Measurements from ENCODE around the gene NELL2. TPM values are rescaled to one million over a fixed set of nuclear protein-coding genes. Genes with fewer than 3 reads are reported as not detected.
A peak's percentile ranks its signal among the peaks of the same experiment; 100 is the strongest.

NELL2 gene
- total RNA-seq, 1 experiment from 2014 or later, result 1.1 TPM

GRCh38 chr12:44869503-44869902 is 6.6 kb downstream of the NELL2 start:
- TF ChIP-seq CTCF (IDR thresholded peaks at IDR 0.05 in 2 of 3, conservative IDR thresholded peaks at IDR 0.05 in 1 of 3; ENCODE audit: borderline replicate concordance in 1 of 3, insufficient read depth in 1 of 3, low read depth in 2 of 3, low read length in 2 of 3) (no peak), TCF7L2 (IDR thresholded peaks at IDR 0.05; ENCODE audit: borderline replicate concordance, extremely low read depth, insufficient read depth, insufficient read length) (peak; percentile 12), EZH2phosphoT487 (IDR thresholded peaks at IDR 0.05; ENCODE audit: borderline replicate concordance) (no peak), POLR2A (IDR thresholded peaks at IDR 0.05; ENCODE audit: borderline replicate concordance, extremely low read depth, insufficient read depth, insufficient read length) (no peak), SRF (IDR thresholded peaks at IDR 0.05; ENCODE audit: low read depth) (no peak), CBX3 (IDR thresholded peaks at IDR 0.05; ENCODE audit: low read depth) (no peak)
- TF ChIP-seq, protein P1, sequence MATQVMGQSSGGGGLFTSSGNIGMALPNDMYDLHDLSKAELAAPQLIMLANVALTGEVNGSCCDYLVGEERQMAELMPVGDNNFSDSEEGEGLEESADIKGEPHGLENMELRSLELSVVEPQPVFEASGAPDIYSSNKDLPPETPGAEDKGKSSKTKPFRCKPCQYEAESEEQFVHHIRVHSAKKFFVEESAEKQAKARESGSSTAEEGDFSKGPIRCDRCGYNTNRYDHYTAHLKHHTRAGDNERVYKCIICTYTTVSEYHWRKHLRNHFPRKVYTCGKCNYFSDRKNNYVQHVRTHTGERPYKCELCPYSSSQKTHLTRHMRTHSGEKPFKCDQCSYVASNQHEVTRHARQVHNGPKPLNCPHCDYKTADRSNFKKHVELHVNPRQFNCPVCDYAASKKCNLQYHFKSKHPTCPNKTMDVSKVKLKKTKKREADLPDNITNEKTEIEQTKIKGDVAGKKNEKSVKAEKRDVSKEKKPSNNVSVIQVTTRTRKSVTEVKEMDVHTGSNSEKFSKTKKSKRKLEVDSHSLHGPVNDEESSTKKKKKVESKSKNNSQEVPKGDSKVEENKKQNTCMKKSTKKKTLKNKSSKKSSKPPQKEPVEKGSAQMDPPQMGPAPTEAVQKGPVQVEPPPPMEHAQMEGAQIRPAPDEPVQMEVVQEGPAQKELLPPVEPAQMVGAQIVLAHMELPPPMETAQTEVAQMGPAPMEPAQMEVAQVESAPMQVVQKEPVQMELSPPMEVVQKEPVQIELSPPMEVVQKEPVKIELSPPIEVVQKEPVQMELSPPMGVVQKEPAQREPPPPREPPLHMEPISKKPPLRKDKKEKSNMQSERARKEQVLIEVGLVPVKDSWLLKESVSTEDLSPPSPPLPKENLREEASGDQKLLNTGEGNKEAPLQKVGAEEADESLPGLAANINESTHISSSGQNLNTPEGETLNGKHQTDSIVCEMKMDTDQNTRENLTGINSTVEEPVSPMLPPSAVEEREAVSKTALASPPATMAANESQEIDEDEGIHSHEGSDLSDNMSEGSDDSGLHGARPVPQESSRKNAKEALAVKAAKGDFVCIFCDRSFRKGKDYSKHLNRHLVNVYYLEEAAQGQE (IDR thresholded peaks at IDR 0.05; ENCODE audit: low read depth), result no peak
- no peak overlapping the region for H3K4me2 ChIP-seq (ENCODE audit: low read length)
- BruUV-seq (replicated peaks), result no TSS peak
- H4K20me1 ChIP-seq (ENCODE audit: insufficient read depth), result no peaks in the 10 kb centered on the region
- H3K79me2 ChIP-seq (ENCODE audit: insufficient read depth, low read length), result no peaks in the 10 kb centered on the region
- POLR2A ChIA-PET, result no interaction called here
- DNase-seq (ENCODE audit: low read depth, low spot score), result no peak
- no peaks in the 10 kb centered on the region for H3K27me3 ChIP-seq (ENCODE audit: insufficient read depth, low read length)
- peaks cover 0 to 6% of the 10 kb centered on the region in 2 experiments; a peak in 1 of 4 replicates for H3K4me1 ChIP-seq (ENCODE audit: control insufficient read depth in 1 of 2, insufficient read depth in 2 of 2, low read length in 2 of 2)
- H3K4me3 ChIP-seq (replicated peaks in 1 of 2; ENCODE audit: low read depth in 1 of 2, low read length in 2 of 2), result no peak overlapping the region
- ATAC-seq, result no peak
- no peaks in the 10 kb centered on the region for H3K9me3 ChIP-seq (ENCODE audit: control insufficient read depth in 1 of 2, insufficient read depth in 1 of 2, low read depth in 1 of 2, low read length in 2 of 2)
- RAD21 ChIA-PET (ENCODE audit: low non-redundant PET in 1 of 2, low total read pairs in 2 of 2, uncharacterized antibody in 2 of 2, unreplicated experiment in 2 of 2), result no interaction called here
- CTCF ChIA-PET, result no interaction called here
- intact Hi-C loops (cut with micrococcal nuclease), result no loop called here
- H2AFZ ChIP-seq (ENCODE audit: low read depth, low read length, poor library complexity, severe bottlenecking), result no peak overlapping the region
- H3K9me2 ChIP-seq (ENCODE audit: insufficient read depth), result no peaks in the 10 kb centered on the region; the same call in 1 of the 2 replicates
- H3K36me3 ChIP-seq (ENCODE audit: control insufficient read depth in 1 of 2, insufficient read depth in 2 of 2, low read length in 2 of 2), result no peaks in the 10 kb centered on the region
- H3K9ac ChIP-seq (ENCODE audit: low read length), result no peak overlapping the region
- H3K27ac ChIP-seq (ENCODE audit: low read depth, low read length), result no peak overlapping the region

All from HCT116 (cell line).